ENCODE data around the gene CNEP1R1.

GRCh38 chr16:50050802-50051201, 25.8 kb downstream of the CNEP1R1 start:
- TF ChIP-seq CTCF (IDR thresholded peaks at IDR 0.05) (no peak), ZFP36 (IDR thresholded peaks at IDR 0.05; ENCODE audit: borderline replicate concordance, partially characterized antibody) (no peak)
